Endothelial cell of umbilical vein (primary cell): ENCODE results near the gene NLGN1. TPM values are rescaled to one million over a fixed set of nuclear protein-coding genes. Genes with fewer than 3 reads are reported as not detected.

Source experiments
- BruUV-seq: library from RNA; stranded (reverse); fragments of 400-500 nt; replicated peaks from 2 replicates; lab custom pipeline; 2021; lab: Mats Ljungman, UMichigan
- CTCF ChIA-PET: fragments of 300-600, 350-600 bp; sonication (Branson Sonifier 250); formaldehyde crosslinking; loops from one replicate; lab custom pipeline; 2021; ENCODE audit warnings: antibody characterized with exemption, inconsistent platforms; lab: Charles Lee
- POLR2A ChIA-PET: fragments of 300-600, 350-600 bp; sonication (Branson Sonifier 250); formaldehyde crosslinking; loops from one replicate; lab custom pipeline; 2021; ENCODE audit warnings: antibody characterized with exemption, inconsistent platforms; lab: Charles Lee
- DNase-seq: peaks from one replicate; pipeline ENCODE4 v3.0.0-alpha.2; 2011; ENCODE audit warnings: low read depth, low spot score
- FAIRE-seq: peaks from 2 replicates; lab custom pipeline; 2011; peaks lifted over from hg19 to GRCh38; lab: Jason Lieb, UNC
- H2AFZ ChIP-seq: 2 replicates; pipeline ENCODE4 v1.6.0; 2012; ENCODE audit warnings: low read depth, low read length, control low read depth, inconsistent platforms
- H3K27ac ChIP-seq: 2 replicates; pipeline ENCODE4 v1.5.1; 2011; ENCODE audit warnings: low read depth, mild to moderate bottlenecking, control low read depth, low read length, moderate library complexity; ENCODE audit not compliant: insufficient read depth
- H3K27me3 ChIP-seq, 2 experiments: 2 replicates each; pipeline versions ENCODE4 v1.6.0 to v1.6.1; 2011; ENCODE audit warnings: low read length in 2 of 2, mixed read lengths in 1 of 2; ENCODE audit not compliant: control insufficient read depth in 2 of 2, insufficient read depth in 2 of 2
- H3K36me3 ChIP-seq, 2 experiments: 2 replicates in 1 of 2; 3 replicates in 1 of 2; pipeline ENCODE4 v1.5.1; 2011; ENCODE audit warnings: low read length in 2 of 2, mild to moderate bottlenecking in 1 of 2, moderate library complexity in 1 of 2; ENCODE audit not compliant: control insufficient read depth in 2 of 2, insufficient read depth in 2 of 2; ENCODE audit errors: extremely low read depth in 1 of 2
- H3K4me1 ChIP-seq: 3 replicates; pipeline ENCODE4 v1.5.1; 2011; ENCODE audit warnings: mild to moderate bottlenecking, low read length; ENCODE audit not compliant: control insufficient read depth, insufficient read depth; ENCODE audit errors: extremely low read depth
- H3K4me2 ChIP-seq: 2 replicates; pipeline ENCODE4 v1.6.1; 2011; ENCODE audit warnings: low read length, control low read depth, mixed read lengths; ENCODE audit not compliant: insufficient read depth
- H3K4me3 ChIP-seq, 3 experiments: fragments of 200-600 bp in 1 of 3; sonication (generic), shearing (Covaris generic) in 1 of 3; replicated peaks in 1 of 3; 2 replicates each; pipeline ENCODE4 v1.5.1; 2011 to 2016; ENCODE audit warnings: control low read depth in 3 of 3, low read length in 3 of 3, mild to moderate bottlenecking in 2 of 3, inconsistent platforms in 1 of 3, low read depth in 1 of 3, moderate library complexity in 1 of 3; ENCODE audit not compliant: insufficient read depth in 1 of 3
- H3K79me2 ChIP-seq: 2 replicates; pipeline ENCODE4 v1.6.0; 2012; ENCODE audit warnings: low read length, inconsistent platforms; ENCODE audit not compliant: control insufficient read depth, insufficient read depth
- H3K9ac ChIP-seq: replicated peaks from 2 replicates; pipeline ENCODE3; 2011; ENCODE audit warnings: low read length, control low read depth; ENCODE audit not compliant: insufficient read depth; ENCODE audit errors: extremely low read depth
- H3K9me1 ChIP-seq: replicated peaks from 3 replicates; pipeline ENCODE4 v1.6.0; 2011; ENCODE audit warnings: mild to moderate bottlenecking, low read length; ENCODE audit not compliant: control insufficient read depth, insufficient read depth; ENCODE audit errors: extremely low read depth
- H3K9me3 ChIP-seq: replicated peaks from 2 replicates; pipeline ENCODE4 v1.5.1; 2012; ENCODE audit warnings: low read length, inconsistent platforms; ENCODE audit not compliant: control insufficient read depth, insufficient read depth
- H4K20me1 ChIP-seq: replicated peaks from 2 replicates; pipeline ENCODE3; 2011; ENCODE audit warnings: mild to moderate bottlenecking, low read length; ENCODE audit not compliant: control insufficient read depth, insufficient read depth; ENCODE audit errors: extremely low read depth
- EZH2 ChIP-seq: IDR thresholded peaks from 2 replicates; pipeline ENCODE4 v1.6.1; 2012; ENCODE audit warnings: borderline replicate concordance, low read depth, mild to moderate bottlenecking, moderate library complexity, low read length, inconsistent platforms; ENCODE audit not compliant: severe bottlenecking
- FOS ChIP-seq: IDR thresholded peaks from 2 replicates; pipeline ENCODE4 v1.6.1; 2011; ENCODE audit warnings: mild to moderate bottlenecking, low read length, moderate library complexity, borderline replicate concordance; ENCODE audit not compliant: insufficient read depth
- GATA2 ChIP-seq: IDR thresholded peaks from 2 replicates; pipeline ENCODE4 v1.7.0; 2011; ENCODE audit warnings: low read depth, mild to moderate bottlenecking, moderate library complexity, mixed read lengths, low read length; ENCODE audit not compliant: insufficient read length, insufficient read depth
- JUN ChIP-seq: IDR thresholded peaks from 2 replicates; pipeline ENCODE4 v1.6.1; 2011; ENCODE audit warnings: borderline replicate concordance, low read depth; ENCODE audit not compliant: insufficient read length, insufficient read depth
- MYC ChIP-seq: IDR thresholded peaks from one replicate; pipeline ENCODE4 v1.6.1; 2011; ENCODE audit warnings: mild to moderate bottlenecking, low read depth, low read length
- POLR2A ChIP-seq: IDR thresholded peaks from 2 replicates; pipeline ENCODE4 v1.6.1; 2012; ENCODE audit warnings: low read depth, mild to moderate bottlenecking, control low read depth, low read length
- POLR2AphosphoS5 ChIP-seq: IDR thresholded peaks from 2 replicates; pipeline ENCODE4 v1.6.1; 2012; ENCODE audit warnings: low read depth, mild to moderate bottlenecking, control low read depth, low read length, moderate library complexity; ENCODE audit not compliant: insufficient read depth
- dilution Hi-C: fragments of 300-500 bp; cut with MboI; formaldehyde crosslinking; loops from one replicate; pipeline ENCODE4 v1.15.0; 2019; ENCODE audit warnings: low sequenced_read_pairs; ENCODE audit not compliant: extremely low pct_ligation_motif_present
- intact Hi-C: fragments of 100-400 bp; cut with micrococcal nuclease; formaldehyde crosslinking; loops from one replicate; pipeline ENCODE4 v1.10.0; 2022
- polyA plus RNA-seq, 4 experiments: library from polyadenylated mRNA; depleted of rRNA in 3 of 4; stranded (reverse) in 3 of 4; unstranded in 1 of 4; fragments of >200 nt; gene quantifications; 2 replicates each; pipeline versions ENCODE4 v1.2.1 to v1.2.3, GENCODE V29; 2011 to 2012; ENCODE audit warnings: missing spikeins in 1 of 4
- total RNA-seq: library from RNA; stranded (reverse); gene quantifications from 2 replicates; pipeline ENCODE4 v1.2.3, GENCODE V29; 2021
- TF ChIP-seq, protein P1 (sequence below): IDR thresholded peaks from 2 replicates; pipeline ENCODE4 v1.6.1; 2011; ENCODE audit not compliant: insufficient read depth, insufficient read length
- TF ChIP-seq, protein P2 (sequence below), 2 donors: IDR thresholded peaks; 1 replicate in 1 of 2; 2 replicates in 1 of 2; pipeline ENCODE4 v1.5.1; 2011; ENCODE audit warnings: low read length in 2 of 2, mild to moderate bottlenecking in 2 of 2, moderate library complexity in 2 of 2, control low read depth in 1 of 2, inconsistent platforms in 1 of 2, low read depth in 1 of 2; ENCODE audit not compliant: insufficient read depth in 1 of 2; ENCODE audit errors: extremely low read depth in 1 of 2

Gene NLGN1
- total and polyA plus RNA-seq, 2 donors (not counting 3 experiments of a cell fraction or from before 2014, with no cell fraction given): 7.9 to 16.3 TPM

DNA sequence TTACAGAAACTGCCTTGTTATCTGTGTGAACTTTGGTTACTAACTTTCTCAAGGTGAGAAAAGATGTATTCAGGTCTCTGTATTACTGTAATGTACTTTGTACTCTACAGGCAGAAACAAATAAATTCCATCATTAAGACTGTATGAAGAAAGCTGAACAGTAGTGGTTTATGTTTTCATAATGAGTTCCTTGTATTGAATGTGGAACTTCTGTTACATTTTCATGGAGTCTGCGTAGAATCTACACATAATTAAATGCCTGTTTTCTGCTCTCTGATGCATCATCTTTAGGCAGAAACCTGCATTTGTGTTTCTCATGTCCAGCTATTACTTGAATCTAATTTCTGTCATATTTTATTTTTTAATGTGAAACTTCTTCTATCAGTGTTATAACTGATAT, 302.8 kb downstream of the NLGN1 start:
- no peak for DNase-seq
- ChIA-PET CTCF (no interaction called here), POLR2A (no interaction called here)
- intact Hi-C loops (no loop called here), dilution Hi-C loops (no loop called here)
- TF ChIP-seq POLR2A (no peak), GATA2 (no peak), MYC (no peak), FOS (no peak), JUN (no peak), EZH2 (no peak), POLR2AphosphoS5 (no peak)
- TF ChIP-seq, protein P1, sequence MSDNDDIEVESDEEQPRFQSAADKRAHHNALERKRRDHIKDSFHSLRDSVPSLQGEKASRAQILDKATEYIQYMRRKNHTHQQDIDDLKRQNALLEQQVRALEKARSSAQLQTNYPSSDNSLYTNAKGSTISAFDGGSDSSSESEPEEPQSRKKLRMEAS: no peak
- TF ChIP-seq, protein P2, sequence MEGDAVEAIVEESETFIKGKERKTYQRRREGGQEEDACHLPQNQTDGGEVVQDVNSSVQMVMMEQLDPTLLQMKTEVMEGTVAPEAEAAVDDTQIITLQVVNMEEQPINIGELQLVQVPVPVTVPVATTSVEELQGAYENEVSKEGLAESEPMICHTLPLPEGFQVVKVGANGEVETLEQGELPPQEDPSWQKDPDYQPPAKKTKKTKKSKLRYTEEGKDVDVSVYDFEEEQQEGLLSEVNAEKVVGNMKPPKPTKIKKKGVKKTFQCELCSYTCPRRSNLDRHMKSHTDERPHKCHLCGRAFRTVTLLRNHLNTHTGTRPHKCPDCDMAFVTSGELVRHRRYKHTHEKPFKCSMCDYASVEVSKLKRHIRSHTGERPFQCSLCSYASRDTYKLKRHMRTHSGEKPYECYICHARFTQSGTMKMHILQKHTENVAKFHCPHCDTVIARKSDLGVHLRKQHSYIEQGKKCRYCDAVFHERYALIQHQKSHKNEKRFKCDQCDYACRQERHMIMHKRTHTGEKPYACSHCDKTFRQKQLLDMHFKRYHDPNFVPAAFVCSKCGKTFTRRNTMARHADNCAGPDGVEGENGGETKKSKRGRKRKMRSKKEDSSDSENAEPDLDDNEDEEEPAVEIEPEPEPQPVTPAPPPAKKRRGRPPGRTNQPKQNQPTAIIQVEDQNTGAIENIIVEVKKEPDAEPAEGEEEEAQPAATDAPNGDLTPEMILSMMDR (IDR thresholded peaks at IDR 0.05; ENCODE audit: extremely low read depth in 1 of 2, insufficient read depth in 1 of 2, low read depth in 1 of 2, low read length in 2 of 2): no peak
- Histone ChIP-seq H3K4me1 (no peaks in the 10 kb centered on the region), H3K79me2 (no peaks in the 10 kb centered on the region), H3K4me2 (no peak overlapping the region), H3K9ac (no peak overlapping the region), H3K27ac (no peak overlapping the region), H3K9me3 (no peaks in the 10 kb centered on the region), H3K36me3 (no peaks in the 10 kb centered on the region), H2AFZ (no peak overlapping the region), H4K20me1 (no peaks in the 10 kb centered on the region), H3K9me1 (peaks cover 2% of the 10 kb centered on the region), H3K27me3 (no peaks in the 10 kb centered on the region), H3K4me3 (no peak overlapping the region)
- BruUV-seq: no TSS peak
- FAIRE-seq: no peak
